Endothelial cell of umbilical vein (primary cell): ENCODE results near the gene IRF2. TPM values are rescaled to one million over a fixed set of nuclear protein-coding genes. Genes with fewer than 3 reads are reported as not detected.

Source experiments
- BruUV-seq: library from RNA; stranded (reverse); fragments of 400-500 nt; replicated peaks from 2 replicates; lab custom pipeline; 2021; lab: Mats Ljungman, UMichigan
- CTCF ChIA-PET: fragments of 300-600, 350-600 bp; sonication (Branson Sonifier 250); formaldehyde crosslinking; loops from one replicate; lab custom pipeline; 2021; ENCODE audit warnings: antibody characterized with exemption, inconsistent platforms; lab: Charles Lee
- POLR2A ChIA-PET: fragments of 300-600, 350-600 bp; sonication (Branson Sonifier 250); formaldehyde crosslinking; loops from one replicate; lab custom pipeline; 2021; ENCODE audit warnings: antibody characterized with exemption, inconsistent platforms; lab: Charles Lee
- DNase-seq: peaks from one replicate; pipeline ENCODE4 v3.0.0-alpha.2; 2011; ENCODE audit warnings: low read depth, low spot score
- FAIRE-seq: peaks from 2 replicates; lab custom pipeline; 2011; peaks lifted over from hg19 to GRCh38; lab: Jason Lieb, UNC
- H2AFZ ChIP-seq: 2 replicates; pipeline ENCODE4 v1.6.0; 2012; ENCODE audit warnings: low read depth, low read length, control low read depth, inconsistent platforms
- H3K27ac ChIP-seq: 2 replicates; pipeline ENCODE4 v1.5.1; 2011; ENCODE audit warnings: low read depth, mild to moderate bottlenecking, control low read depth, low read length, moderate library complexity; ENCODE audit not compliant: insufficient read depth
- H3K27me3 ChIP-seq, 2 experiments: 2 replicates each; pipeline versions ENCODE4 v1.6.0 to v1.6.1; 2011; ENCODE audit warnings: low read length in 2 of 2, mixed read lengths in 1 of 2; ENCODE audit not compliant: control insufficient read depth in 2 of 2, insufficient read depth in 2 of 2
- H3K36me3 ChIP-seq, 2 experiments: 2 replicates in 1 of 2; 3 replicates in 1 of 2; pipeline ENCODE4 v1.5.1; 2011; ENCODE audit warnings: low read length in 2 of 2, mild to moderate bottlenecking in 1 of 2, moderate library complexity in 1 of 2; ENCODE audit not compliant: control insufficient read depth in 2 of 2, insufficient read depth in 2 of 2; ENCODE audit errors: extremely low read depth in 1 of 2
- H3K4me1 ChIP-seq: 3 replicates; pipeline ENCODE4 v1.5.1; 2011; ENCODE audit warnings: mild to moderate bottlenecking, low read length; ENCODE audit not compliant: control insufficient read depth, insufficient read depth; ENCODE audit errors: extremely low read depth
- H3K4me2 ChIP-seq: 2 replicates; pipeline ENCODE4 v1.6.1; 2011; ENCODE audit warnings: low read length, control low read depth, mixed read lengths; ENCODE audit not compliant: insufficient read depth
- H3K4me3 ChIP-seq, 3 experiments: fragments of 200-600 bp in 1 of 3; sonication (generic), shearing (Covaris generic) in 1 of 3; replicated peaks in 1 of 3; 2 replicates each; pipeline ENCODE4 v1.5.1; 2011 to 2016; ENCODE audit warnings: control low read depth in 3 of 3, low read length in 3 of 3, mild to moderate bottlenecking in 2 of 3, inconsistent platforms in 1 of 3, low read depth in 1 of 3, moderate library complexity in 1 of 3; ENCODE audit not compliant: insufficient read depth in 1 of 3
- H3K79me2 ChIP-seq: 2 replicates; pipeline ENCODE4 v1.6.0; 2012; ENCODE audit warnings: low read length, inconsistent platforms; ENCODE audit not compliant: control insufficient read depth, insufficient read depth
- H3K9ac ChIP-seq: replicated peaks from 2 replicates; pipeline ENCODE3; 2011; ENCODE audit warnings: low read length, control low read depth; ENCODE audit not compliant: insufficient read depth; ENCODE audit errors: extremely low read depth
- H3K9me1 ChIP-seq: replicated peaks from 3 replicates; pipeline ENCODE4 v1.6.0; 2011; ENCODE audit warnings: mild to moderate bottlenecking, low read length; ENCODE audit not compliant: control insufficient read depth, insufficient read depth; ENCODE audit errors: extremely low read depth
- H3K9me3 ChIP-seq: replicated peaks from 2 replicates; pipeline ENCODE4 v1.5.1; 2012; ENCODE audit warnings: low read length, inconsistent platforms; ENCODE audit not compliant: control insufficient read depth, insufficient read depth
- H4K20me1 ChIP-seq: replicated peaks from 2 replicates; pipeline ENCODE3; 2011; ENCODE audit warnings: mild to moderate bottlenecking, low read length; ENCODE audit not compliant: control insufficient read depth, insufficient read depth; ENCODE audit errors: extremely low read depth
- EZH2 ChIP-seq: IDR thresholded peaks from 2 replicates; pipeline ENCODE4 v1.6.1; 2012; ENCODE audit warnings: borderline replicate concordance, low read depth, mild to moderate bottlenecking, moderate library complexity, low read length, inconsistent platforms; ENCODE audit not compliant: severe bottlenecking
- FOS ChIP-seq: IDR thresholded peaks from 2 replicates; pipeline ENCODE4 v1.6.1; 2011; ENCODE audit warnings: mild to moderate bottlenecking, low read length, moderate library complexity, borderline replicate concordance; ENCODE audit not compliant: insufficient read depth
- GATA2 ChIP-seq: IDR thresholded peaks from 2 replicates; pipeline ENCODE4 v1.7.0; 2011; ENCODE audit warnings: low read depth, mild to moderate bottlenecking, moderate library complexity, mixed read lengths, low read length; ENCODE audit not compliant: insufficient read length, insufficient read depth
- JUN ChIP-seq: IDR thresholded peaks from 2 replicates; pipeline ENCODE4 v1.6.1; 2011; ENCODE audit warnings: borderline replicate concordance, low read depth; ENCODE audit not compliant: insufficient read length, insufficient read depth
- MYC ChIP-seq: IDR thresholded peaks from one replicate; pipeline ENCODE4 v1.6.1; 2011; ENCODE audit warnings: mild to moderate bottlenecking, low read depth, low read length
- POLR2A ChIP-seq: IDR thresholded peaks from 2 replicates; pipeline ENCODE4 v1.6.1; 2012; ENCODE audit warnings: low read depth, mild to moderate bottlenecking, control low read depth, low read length
- POLR2AphosphoS5 ChIP-seq: IDR thresholded peaks from 2 replicates; pipeline ENCODE4 v1.6.1; 2012; ENCODE audit warnings: low read depth, mild to moderate bottlenecking, control low read depth, low read length, moderate library complexity; ENCODE audit not compliant: insufficient read depth
- dilution Hi-C: fragments of 300-500 bp; cut with MboI; formaldehyde crosslinking; loops from one replicate; pipeline ENCODE4 v1.15.0; 2019; ENCODE audit warnings: low sequenced_read_pairs; ENCODE audit not compliant: extremely low pct_ligation_motif_present
- intact Hi-C: fragments of 100-400 bp; cut with micrococcal nuclease; formaldehyde crosslinking; loops from one replicate; pipeline ENCODE4 v1.10.0; 2022
- polyA plus RNA-seq, 4 experiments: library from polyadenylated mRNA; depleted of rRNA in 3 of 4; stranded (reverse) in 3 of 4; unstranded in 1 of 4; fragments of >200 nt; gene quantifications; 2 replicates each; pipeline versions ENCODE4 v1.2.1 to v1.2.3, GENCODE V29; 2011 to 2012; ENCODE audit warnings: missing spikeins in 1 of 4
- total RNA-seq: library from RNA; stranded (reverse); gene quantifications from 2 replicates; pipeline ENCODE4 v1.2.3, GENCODE V29; 2021
- TF ChIP-seq, protein P1 (sequence below), 2 donors: IDR thresholded peaks; 1 replicate in 1 of 2; 2 replicates in 1 of 2; pipeline ENCODE4 v1.5.1; 2011; ENCODE audit warnings: low read length in 2 of 2, mild to moderate bottlenecking in 2 of 2, moderate library complexity in 2 of 2, control low read depth in 1 of 2, inconsistent platforms in 1 of 2, low read depth in 1 of 2; ENCODE audit not compliant: insufficient read depth in 1 of 2; ENCODE audit errors: extremely low read depth in 1 of 2

Gene IRF2
- total and polyA plus RNA-seq, 2 donors (not counting 3 experiments of a cell fraction or from before 2014, with no cell fraction given): 26.9 to 27.6 TPM

DNA sequence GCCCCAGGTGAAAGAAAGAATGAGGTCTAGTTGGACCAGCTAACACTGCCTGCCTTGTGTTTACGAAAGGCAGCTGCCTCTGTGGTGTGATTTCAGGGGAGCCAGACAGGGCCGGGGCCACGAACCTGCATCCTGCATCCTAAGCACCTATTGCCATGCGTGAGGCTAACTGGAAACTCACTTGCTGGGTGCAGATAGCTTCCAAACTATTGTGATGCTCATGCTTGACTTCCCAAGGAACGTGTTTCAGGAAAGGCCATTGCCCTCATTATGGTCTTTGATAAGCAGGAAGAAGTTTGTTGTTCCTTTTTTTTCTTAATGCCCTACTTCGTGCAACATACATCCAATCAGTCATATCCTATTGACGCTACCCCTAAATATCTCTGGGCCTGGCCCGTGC is 2.3 kb upstream of the IRF2 start:
- Histone ChIP-seq H3K36me3 (no peaks in the 10 kb centered on the region), H2AFZ (no peak overlapping the region), H3K4me3 (no peak overlapping the region), H4K20me1 (no peaks in the 10 kb centered on the region), H3K4me1 (peaks cover 22% of the 10 kb centered on the region), H3K27me3 (no peaks in the 10 kb centered on the region), H3K9me1 (no peaks in the 10 kb centered on the region), H3K9me3 (no peaks in the 10 kb centered on the region), H3K4me2 (no peak overlapping the region), H3K9ac (no peak overlapping the region), H3K79me2 (peaks cover 27% of the 10 kb centered on the region), H3K27ac (no peak overlapping the region)
- TF ChIP-seq JUN (no peak), FOS (no peak), POLR2A (no peak), EZH2 (no peak)
- TF ChIP-seq, protein P1, sequence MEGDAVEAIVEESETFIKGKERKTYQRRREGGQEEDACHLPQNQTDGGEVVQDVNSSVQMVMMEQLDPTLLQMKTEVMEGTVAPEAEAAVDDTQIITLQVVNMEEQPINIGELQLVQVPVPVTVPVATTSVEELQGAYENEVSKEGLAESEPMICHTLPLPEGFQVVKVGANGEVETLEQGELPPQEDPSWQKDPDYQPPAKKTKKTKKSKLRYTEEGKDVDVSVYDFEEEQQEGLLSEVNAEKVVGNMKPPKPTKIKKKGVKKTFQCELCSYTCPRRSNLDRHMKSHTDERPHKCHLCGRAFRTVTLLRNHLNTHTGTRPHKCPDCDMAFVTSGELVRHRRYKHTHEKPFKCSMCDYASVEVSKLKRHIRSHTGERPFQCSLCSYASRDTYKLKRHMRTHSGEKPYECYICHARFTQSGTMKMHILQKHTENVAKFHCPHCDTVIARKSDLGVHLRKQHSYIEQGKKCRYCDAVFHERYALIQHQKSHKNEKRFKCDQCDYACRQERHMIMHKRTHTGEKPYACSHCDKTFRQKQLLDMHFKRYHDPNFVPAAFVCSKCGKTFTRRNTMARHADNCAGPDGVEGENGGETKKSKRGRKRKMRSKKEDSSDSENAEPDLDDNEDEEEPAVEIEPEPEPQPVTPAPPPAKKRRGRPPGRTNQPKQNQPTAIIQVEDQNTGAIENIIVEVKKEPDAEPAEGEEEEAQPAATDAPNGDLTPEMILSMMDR (IDR thresholded peaks at IDR 0.05; ENCODE audit: extremely low read depth in 1 of 2, insufficient read depth in 1 of 2, low read depth in 1 of 2, low read length in 2 of 2): no peak
- intact Hi-C loops: loop anchor here (10.0 kb wide), 1 partner anchor 348 kb away; the partner anchor contains the start of gene ACSL1
- CTCF ChIA-PET: interaction anchor here (2.9 kb wide), 1 partner anchor 212 kb away, joined by 40 read pairs; no protein-coding TSS in a partner anchor
- BruUV-seq: no TSS peak
- no peak for DNase-seq
- POLR2A ChIA-PET: no interaction called here
- dilution Hi-C loops: no loop called here
- no peak for FAIRE-seq

DNA sequence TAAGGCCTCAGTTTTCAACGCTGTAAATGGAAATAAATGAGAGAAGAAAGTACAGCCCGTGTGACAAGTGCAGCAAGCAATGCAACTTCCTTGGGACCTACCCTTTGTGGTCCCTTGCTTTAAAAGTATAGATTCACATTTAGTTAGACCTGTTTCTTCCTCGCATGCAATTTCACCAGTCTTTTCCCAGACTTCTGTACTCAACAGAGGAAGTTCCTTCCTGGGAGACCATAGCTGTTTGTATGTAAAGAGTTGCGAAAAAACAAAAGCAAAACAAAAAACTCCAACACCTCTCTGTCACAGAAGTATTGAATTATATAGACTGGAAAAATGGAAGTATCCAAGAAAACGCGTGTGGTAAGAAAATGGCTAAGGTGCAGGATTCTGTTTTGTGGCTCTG is 1.1 kb upstream of the IRF2 start:
- peaks cover 37% of the 10 kb centered on the region for H3K79me2 ChIP-seq

More for the DNA sequence above, 1.1 kb upstream of the IRF2 start:
- ChIA-PET POLR2A (interaction anchor here (1.5 to 1.6 kb wide), 2 partner anchors 172 to 173 kb away, joined by 3 to 10 read pairs; partner anchors contain the start of genes CASP3 and PRIMPOL), CTCF (interaction anchor here (1.5 to 2.9 kb wide), 4 partner anchors 17 to 259 kb away, joined by 4 to 40 read pairs (median 7); partner anchors contain the start of gene CENPU)
- peak overlapping the region; percentile 45 for H2AFZ ChIP-seq
- TF ChIP-seq POLR2AphosphoS5: no peak
- TF ChIP-seq POLR2A: no peak
- no peak for TF ChIP-seq GATA2
- no peak for TF ChIP-seq MYC
- TF ChIP-seq FOS: no peak
- no TSS peak for BruUV-seq
- H4K20me1 ChIP-seq: no peaks in the 10 kb centered on the region
- FAIRE-seq (no peak), DNase-seq (no peak)
- H3K9ac ChIP-seq: peak overlapping the region; percentile 79
- dilution Hi-C loops (no loop called here), intact Hi-C loops (loop anchor here (10.0 kb wide), 1 partner anchor 349 kb away; the partner anchor contains the start of gene ACSL1)
- H3K4me1 ChIP-seq: peaks cover 26% of the 10 kb centered on the region
- peak overlapping the region; percentile 73 to 86 (median 77) for H3K4me3 ChIP-seq
- H3K27me3 ChIP-seq: no peaks in the 10 kb centered on the region
- no peaks in the 10 kb centered on the region for H3K9me3 ChIP-seq
- H3K27ac ChIP-seq: peak overlapping the region; percentile 82
- H3K36me3 ChIP-seq: no peaks in the 10 kb centered on the region
- no peaks in the 10 kb centered on the region for H3K9me1 ChIP-seq
- peak overlapping the region; percentile 73 for H3K4me2 ChIP-seq
